MM.1S (cell line): ENCODE data around the gene PDXDC1.
"Not testable (repeated sequence)": the region's sequence is repeated elsewhere in the genome, so short reads cannot be mapped to it uniquely, and the experiment has no call there.

ENCODE experiments used
- CTCF ChIP-seq: fragments of 300-600 bp; sonication (generic); IDR thresholded peaks from 2 replicates; pipeline ENCODE4 v1.5.1; 2016; ENCODE audit warnings: antibody characterized with exemption, low read length, mixed read lengths
- EZH2 ChIP-seq: fragments of 300-600 bp; sonication (generic); optimal IDR thresholded peaks from 2 replicates; pipeline ENCODE3; 2017; ENCODE audit warnings: low read depth, mild to moderate bottlenecking, antibody characterized with exemption, low read length, mixed read lengths
- EZH2phosphoT487 ChIP-seq: fragments of 300-600 bp; sonication (generic); IDR thresholded peaks from 2 replicates; pipeline ENCODE4 v1.6.1; 2018; ENCODE audit warnings: antibody characterized with exemption, low read length

- TF ChIP-seq EZH2, CTCF, EZH2phosphoT487: not testable (repeated sequence)
Observed at GRCh38 chr16:14971621-14972228, 3.1 kb upstream of the PDXDC1 start.
